NT2/D1 (cell line): ENCODE results near the gene TPMT.
"Not testable (repeated sequence)": the region's sequence is repeated elsewhere in the genome, so short reads cannot be mapped to it uniquely, and the experiment has no call there.

ENCODE experiments used
- SUZ12 ChIP-seq: IDR thresholded peaks from 2 replicates; pipeline ENCODE4 v1.6.1; 2011; ENCODE audit not compliant: insufficient read length, insufficient read depth; ENCODE audit errors: extremely low read depth
- YY1 ChIP-seq: IDR thresholded peaks from 2 replicates; pipeline ENCODE4 v1.6.1; 2011; ENCODE audit not compliant: insufficient read length, insufficient read depth
- ZNF274 ChIP-seq: IDR thresholded peaks from 2 replicates; pipeline ENCODE4 v1.6.1; 2011; ENCODE audit warnings: mild to moderate bottlenecking, low read depth, low read length

GRCh38 chr6:18151391-18151790, 3.5 kb downstream of the TPMT start:
- TF ChIP-seq ZNF274, YY1, SUZ12: not testable (repeated sequence)
